Measurements from ENCODE around the gene PRSS37. TPM values are rescaled to one million over a fixed set of nuclear protein-coding genes. Genes with fewer than 3 reads are reported as not detected.

The PRSS37 gene
- total RNA-seq, 4 donors from 2014 or later = not detected

DNA sequence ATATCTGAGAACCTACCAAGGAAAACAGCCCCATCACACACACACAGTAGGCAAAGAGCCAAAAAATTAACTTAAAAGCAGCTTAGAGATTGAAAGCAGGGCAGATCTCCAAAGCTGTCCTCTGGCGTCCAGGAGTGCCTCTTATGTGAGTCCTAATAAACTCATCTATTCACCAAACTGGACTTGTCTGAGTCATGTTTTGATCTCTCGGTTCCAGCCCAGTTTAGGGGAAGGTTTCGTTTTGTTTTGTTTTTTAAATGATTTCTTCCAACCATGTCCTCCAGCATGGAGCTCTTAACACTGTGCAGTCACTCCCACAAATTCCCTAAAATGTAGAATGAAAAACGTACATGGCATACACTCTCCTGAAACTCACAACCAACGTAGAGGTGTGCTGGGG, 6.7 kb upstream of the PRSS37 start:
- Histone ChIP-seq H3K4me1 (no peaks in the 10 kb centered on the region), H3K27ac (no peak overlapping the region), H3K27me3 (no peaks in the 10 kb centered on the region), H3K4me3 (no peak overlapping the region), H3K9me3 (peaks cover 0 to 2% of the 10 kb centered on the region in 2 donors), H3K36me3 (no peaks in the 10 kb centered on the region)
- TF ChIP-seq CTCF (IDR thresholded peaks at IDR 0.05) = no peak
- TF ChIP-seq EP300 (IDR thresholded peaks at IDR 0.05; ENCODE audit: low read depth) = no peak
- no peak for TF ChIP-seq POLR2AphosphoS5 (IDR thresholded peaks at IDR 0.05)
- no peak for TF ChIP-seq POLR2A (IDR thresholded peaks at IDR 0.05)
- in situ Hi-C loops (cut with MboI; ENCODE audit: low pct_ligation_motif_present in 1 of 4, low pct_unique_long_range_greater_than_20kb in 1 of 4, low sequenced_read_pairs in 3 of 4) = no loop called here
- intact Hi-C loops (cut with DNase I; ENCODE audit: low total_unique reads) = no loop called here
- 72 to 79% methylated on average over 3 to 5 of the region's 5 CpGs for WGBS, 2 donors (ENCODE audit: low coverage in 1 of 2)
- DNase-seq = no peak

DNA sequence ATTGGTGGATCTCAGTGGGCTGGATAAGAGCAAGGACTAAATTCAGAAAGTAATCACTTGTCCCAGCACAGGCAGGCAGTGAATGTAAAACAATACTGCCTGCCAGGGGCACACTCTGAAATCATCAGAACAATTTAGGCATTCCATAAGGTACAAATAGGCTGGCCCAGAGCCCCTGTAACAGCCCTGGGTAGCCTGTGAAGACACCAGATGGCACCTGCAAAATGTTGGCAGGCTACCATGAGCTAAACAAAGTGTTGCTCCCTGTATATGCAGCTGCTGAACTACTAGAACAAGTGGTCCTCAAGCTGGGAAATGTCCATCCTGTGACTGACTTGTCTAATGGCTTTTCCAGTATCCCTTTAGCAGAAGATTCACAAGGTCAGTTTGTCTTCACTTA, 3.0 kb upstream of the PRSS37 start:
- no peak for DNase-seq
- Histone ChIP-seq H3K36me3 (no peaks in the 10 kb centered on the region), H3K4me1 (no peaks in the 10 kb centered on the region), H3K27ac (no peak overlapping the region), H3K4me3 (no peak overlapping the region), H3K9me3 (no peaks in the 10 kb centered on the region), H3K27me3 (no peaks in the 10 kb centered on the region)
- in situ Hi-C loops (cut with MboI; ENCODE audit: low pct_ligation_motif_present in 1 of 4, low pct_unique_long_range_greater_than_20kb in 1 of 4, low sequenced_read_pairs in 3 of 4) = no loop called here
- TF ChIP-seq POLR2AphosphoS5 (IDR thresholded peaks at IDR 0.05) (no peak), EP300 (IDR thresholded peaks at IDR 0.05; ENCODE audit: low read depth) (no peak), POLR2A (IDR thresholded peaks at IDR 0.05) (no peak), CTCF (IDR thresholded peaks at IDR 0.05) (no peak)
- intact Hi-C loops (cut with DNase I; ENCODE audit: low total_unique reads) = no loop called here

DNA sequence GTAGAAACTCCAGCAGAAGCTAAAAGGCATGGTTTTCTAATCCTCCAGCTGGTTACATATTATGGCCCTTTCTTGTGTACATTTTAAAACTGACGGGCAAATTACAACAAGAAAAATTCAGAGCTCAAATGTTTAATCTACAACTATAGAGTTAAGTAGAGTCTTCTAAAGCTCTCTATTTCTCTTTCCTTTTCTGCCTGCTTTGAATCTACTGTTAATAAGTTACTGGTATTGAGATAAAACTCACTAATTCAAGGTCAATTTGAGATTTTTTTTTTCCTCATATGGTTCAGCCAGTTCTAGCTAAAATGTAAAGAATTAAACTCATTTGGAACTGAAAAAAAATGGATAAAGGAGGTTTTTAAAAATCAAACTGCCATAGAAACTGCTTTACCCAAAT, 1.6 kb upstream of the PRSS37 start:
- intact Hi-C loops (cut with DNase I; ENCODE audit: low total_unique reads) (no loop called here), in situ Hi-C loops (cut with MboI; ENCODE audit: low pct_ligation_motif_present in 1 of 4, low pct_unique_long_range_greater_than_20kb in 1 of 4, low sequenced_read_pairs in 3 of 4) (no loop called here)
- Histone ChIP-seq H3K4me3 (no peak overlapping the region), H3K36me3 (no peaks in the 10 kb centered on the region), H3K27ac (no peak overlapping the region), H3K9me3 (no peaks in the 10 kb centered on the region), H3K27me3 (no peaks in the 10 kb centered on the region), H3K4me1 (no peaks in the 10 kb centered on the region)
- no peak for DNase-seq
- 38 to 53% methylated on average over 1 of the region's 1 CpG for WGBS, 2 donors (ENCODE audit: low coverage in 1 of 2)
- TF ChIP-seq EP300 (IDR thresholded peaks at IDR 0.05; ENCODE audit: low read depth) (no peak), POLR2A (IDR thresholded peaks at IDR 0.05) (no peak), CTCF (IDR thresholded peaks at IDR 0.05) (no peak), POLR2AphosphoS5 (IDR thresholded peaks at IDR 0.05) (no peak)

- Histone ChIP-seq H3K36me3 (no peaks in the 10 kb centered on the region), H3K27ac (no peak overlapping the region), H3K4me1 (no peaks in the 10 kb centered on the region), H3K4me3 (no peak overlapping the region), H3K9me3 (no peaks in the 10 kb centered on the region), H3K27me3 (no peaks in the 10 kb centered on the region)
- in situ Hi-C loops (cut with MboI; ENCODE audit: low pct_ligation_motif_present in 1 of 4, low pct_unique_long_range_greater_than_20kb in 1 of 4, low sequenced_read_pairs in 3 of 4) = no loop called here
- no peak for DNase-seq
- intact Hi-C loops (cut with DNase I; ENCODE audit: low total_unique reads) = no loop called here
- WGBS, 2 donors (ENCODE audit: low coverage in 1 of 2) = 63 to 90% methylated on average over 2 to 5 of the region's 5 CpGs
- no peak for TF ChIP-seq EP300 (IDR thresholded peaks at IDR 0.05; ENCODE audit: low read depth)
Observed at GRCh38 chr7:141840708-141841107, 577 bp downstream of the PRSS37 start.

DNA sequence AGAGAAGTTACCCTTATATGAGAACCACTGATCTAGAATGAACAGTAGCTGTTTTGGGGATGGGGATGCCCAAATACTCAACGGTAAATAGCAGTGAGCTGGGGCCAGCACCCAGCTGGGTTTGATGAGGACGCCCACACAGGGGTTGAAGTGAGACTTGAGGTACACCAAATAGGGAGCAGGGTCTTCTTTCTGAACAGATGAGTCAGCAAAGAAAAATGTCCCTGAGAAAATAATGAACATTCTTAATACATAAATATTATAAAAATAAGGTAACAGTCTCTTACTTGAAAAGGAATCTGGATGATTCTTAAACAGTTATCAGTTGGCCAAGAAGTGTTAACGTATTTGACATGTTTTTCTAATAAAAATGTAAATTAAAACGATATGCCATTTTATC, 2.0 kb downstream of the PRSS37 start:
- Histone ChIP-seq H3K9me3 (no peaks in the 10 kb centered on the region), H3K27ac (no peak overlapping the region), H3K4me3 (no peak overlapping the region), H3K36me3 (no peaks in the 10 kb centered on the region), H3K4me1 (no peaks in the 10 kb centered on the region), H3K27me3 (no peaks in the 10 kb centered on the region)
- 82 to 91% methylated on average over 4 of the region's 4 CpGs for WGBS, 2 donors (ENCODE audit: low coverage in 1 of 2)
- DNase-seq = no peak
- in situ Hi-C loops (cut with MboI; ENCODE audit: low pct_ligation_motif_present in 1 of 4, low pct_unique_long_range_greater_than_20kb in 1 of 4, low sequenced_read_pairs in 3 of 4) (no loop called here), intact Hi-C loops (cut with DNase I; ENCODE audit: low total_unique reads) (no loop called here)
- TF ChIP-seq CTCF (IDR thresholded peaks at IDR 0.05) = no peak
- TF ChIP-seq EP300 (IDR thresholded peaks at IDR 0.05; ENCODE audit: low read depth) = no peak
- TF ChIP-seq POLR2A (IDR thresholded peaks at IDR 0.05) = no peak
- TF ChIP-seq POLR2AphosphoS5 (IDR thresholded peaks at IDR 0.05) = no peak
